HUDEP-2 (cell line): Measurements from ENCODE around the gene CUX1.
"Not testable (repeated sequence)": the region's sequence is repeated elsewhere in the genome, so short reads cannot be mapped to it uniquely, and the experiment has no call there.

Source experiments
- DNase-seq, 76 experiments: peaks; one replicate each; lab custom pipeline; 2025; ENCODE audit not compliant: unreplicated experiment in 76 of 76; lab: John Stamatoyannopoulos, UW

Gene CUX1

DNA sequence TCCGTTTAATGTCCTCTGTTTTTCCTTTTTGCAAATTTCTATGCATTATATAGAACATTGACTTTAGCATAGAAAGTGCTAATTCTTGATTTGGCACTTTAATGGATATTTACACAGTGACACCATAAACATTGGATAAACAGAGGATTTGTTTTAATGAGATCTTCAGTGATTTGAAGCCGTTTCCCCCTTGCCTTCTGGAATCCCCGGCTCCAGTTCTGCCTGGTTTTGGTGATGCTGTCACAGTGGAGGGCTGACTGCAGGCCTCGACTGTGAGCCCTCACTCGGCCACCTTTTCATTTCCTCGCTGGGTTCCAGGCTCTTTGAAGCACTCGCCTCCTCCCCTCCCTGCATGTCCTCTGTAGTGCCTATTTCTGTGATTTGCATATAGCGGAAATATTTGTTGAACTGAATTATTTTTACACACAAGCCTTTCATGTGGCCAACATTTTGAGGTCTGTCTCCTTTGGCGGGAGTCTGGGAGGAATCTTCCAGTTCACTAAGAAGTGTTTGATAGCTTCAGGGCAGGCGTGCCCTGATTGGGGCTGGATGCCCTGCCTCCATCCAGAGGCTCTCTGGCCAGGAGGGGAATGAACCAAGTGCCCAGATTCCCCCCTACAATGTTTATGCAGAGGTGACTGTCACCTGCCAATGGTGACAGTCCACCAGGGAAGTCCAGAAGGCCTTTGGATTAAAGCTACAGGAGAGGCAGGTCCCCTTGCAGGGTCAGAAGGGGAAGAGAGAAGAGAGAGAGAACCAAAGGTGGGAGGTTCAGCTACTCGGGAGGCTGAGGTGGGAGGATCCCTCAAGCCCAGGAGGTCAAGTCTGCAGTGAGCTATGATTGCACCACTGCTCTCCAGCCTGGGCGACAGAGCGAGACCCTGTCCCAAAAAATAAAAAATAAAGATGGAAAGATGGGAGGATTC, 67.5 kb downstream of the CUX1 start:
- no peak for DNase-seq

GRCh38 chr7:101885597-101885955, 68.2 kb downstream of the CUX1 start:
- no peak for DNase-seq

- DNase-seq, result not testable (repeated sequence)
These were observed 69.9 kb downstream of the CUX1 start for GRCh38 chr7:101887352-101887751.

DNA sequence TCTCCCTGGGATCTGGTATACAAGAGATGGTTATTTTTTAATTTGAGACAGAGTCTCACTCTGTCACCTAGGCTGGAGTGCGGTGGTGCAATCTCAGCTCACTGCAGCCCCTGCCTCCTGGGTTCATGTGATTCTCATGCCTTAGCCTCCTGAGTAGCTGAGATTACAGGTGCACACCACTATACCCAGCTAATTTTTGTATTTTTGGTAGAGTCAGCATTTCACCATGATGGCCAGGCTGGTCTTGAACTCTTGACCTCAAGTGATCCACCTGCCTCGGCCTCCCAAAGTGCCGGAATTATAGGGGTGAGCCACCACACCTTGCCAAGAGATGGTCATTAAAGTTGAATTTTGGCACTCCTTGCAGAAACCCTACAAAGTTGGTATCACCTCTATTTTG, 71.1 kb downstream of the CUX1 start:
- not testable (repeated sequence) for DNase-seq

GRCh38 chr7:101890749-101891523, 73.5 kb downstream of the CUX1 start:
- DNase-seq, result no peak

DNA sequence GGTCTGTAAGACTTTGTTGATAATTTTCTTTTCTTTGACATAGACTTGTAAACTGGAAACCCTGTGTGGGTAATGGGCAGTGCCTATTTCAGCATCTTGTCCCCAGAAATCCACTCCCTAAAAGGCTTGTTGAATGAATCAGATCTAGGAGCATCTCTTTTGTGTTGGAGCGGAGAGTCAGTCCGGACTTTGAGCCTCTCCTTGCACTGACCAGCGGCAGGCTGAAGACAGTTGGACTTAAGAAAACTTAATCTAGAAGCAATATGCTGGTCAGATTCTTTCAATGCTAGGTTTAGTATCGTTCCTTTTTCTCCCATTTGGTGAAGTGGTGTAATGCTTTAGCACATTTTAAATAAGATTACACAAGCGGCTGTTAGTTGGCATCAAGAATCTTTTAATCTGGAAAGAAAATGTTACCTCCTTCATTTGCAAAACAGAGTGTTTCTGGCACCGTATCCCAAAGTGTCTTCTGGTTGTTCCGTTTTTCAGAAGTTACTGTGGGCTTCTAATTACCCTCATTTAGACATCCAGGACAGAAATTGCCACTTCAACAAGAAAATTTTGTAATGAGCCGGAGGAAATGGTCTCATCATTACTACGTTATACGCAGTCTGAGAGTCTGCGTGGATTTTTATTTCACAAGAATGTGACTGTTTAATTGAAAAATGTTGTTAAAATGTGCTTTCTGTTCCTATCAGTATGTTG, 74.7 kb downstream of the CUX1 start:
- no peak for DNase-seq

DNA sequence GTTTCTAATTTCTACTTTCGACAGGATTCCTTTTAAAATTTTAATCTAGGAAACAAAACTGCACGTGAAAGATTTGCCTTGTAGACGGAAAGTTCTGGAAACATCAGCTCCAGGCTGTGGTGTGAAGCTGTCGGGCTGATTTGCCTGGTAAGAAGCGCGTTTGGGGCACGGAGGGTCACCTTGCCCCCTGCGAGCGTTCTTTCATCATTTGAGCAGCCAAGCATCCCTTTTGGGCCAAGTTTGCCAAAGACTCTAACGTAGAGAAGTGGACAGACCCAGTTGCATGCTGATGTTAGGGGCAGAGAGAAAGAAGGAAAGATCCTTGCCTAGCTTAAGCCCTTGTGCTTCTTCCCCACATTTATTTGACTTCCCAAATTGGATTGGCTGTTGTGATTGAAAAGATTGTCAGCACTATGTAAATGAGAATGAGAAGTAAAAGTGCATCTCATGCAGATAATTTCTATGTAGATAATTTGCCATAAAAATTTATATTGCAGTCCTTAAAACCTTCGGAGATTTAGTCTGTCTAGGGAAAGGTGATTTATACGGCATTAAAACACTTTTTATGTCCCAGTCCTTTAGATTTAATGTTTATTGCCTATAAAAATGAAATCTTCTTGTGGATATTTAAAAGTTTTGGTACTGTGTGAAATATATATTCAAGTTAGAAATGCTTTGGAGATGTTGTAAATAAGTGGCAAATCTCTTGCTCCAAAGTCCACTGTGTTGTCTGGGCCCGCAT, 76.1 kb downstream of the CUX1 start:
- DNase-seq, result no peak

GRCh38 chr7:101896316-101896715, 78.9 kb downstream of the CUX1 start:
- DNase-seq, result no peak

- DNase-seq, result no peak
These were observed 79.5 kb downstream of the CUX1 start for GRCh38 chr7:101896941-101897340.

DNA sequence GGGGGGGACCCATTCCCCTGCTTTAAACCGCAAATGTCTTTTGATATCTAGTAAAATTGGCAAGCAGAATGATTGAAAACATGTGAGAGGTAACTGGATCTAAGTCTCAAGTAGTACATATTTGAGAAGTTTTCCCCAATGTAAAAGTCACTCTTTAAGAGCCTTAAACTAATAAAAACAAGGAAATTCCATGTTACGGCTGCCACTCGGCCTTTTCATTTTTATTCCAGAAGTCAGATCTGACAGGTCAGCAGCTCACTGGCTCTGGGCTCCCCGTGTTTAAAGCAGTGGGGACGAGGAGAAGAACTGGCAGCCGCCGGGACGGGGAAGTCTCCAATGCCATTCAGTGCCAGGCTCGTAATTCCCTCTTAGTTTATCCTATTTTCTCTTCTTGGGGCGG, 80.7 kb downstream of the CUX1 start:
- DNase-seq, result no peak

DNA sequence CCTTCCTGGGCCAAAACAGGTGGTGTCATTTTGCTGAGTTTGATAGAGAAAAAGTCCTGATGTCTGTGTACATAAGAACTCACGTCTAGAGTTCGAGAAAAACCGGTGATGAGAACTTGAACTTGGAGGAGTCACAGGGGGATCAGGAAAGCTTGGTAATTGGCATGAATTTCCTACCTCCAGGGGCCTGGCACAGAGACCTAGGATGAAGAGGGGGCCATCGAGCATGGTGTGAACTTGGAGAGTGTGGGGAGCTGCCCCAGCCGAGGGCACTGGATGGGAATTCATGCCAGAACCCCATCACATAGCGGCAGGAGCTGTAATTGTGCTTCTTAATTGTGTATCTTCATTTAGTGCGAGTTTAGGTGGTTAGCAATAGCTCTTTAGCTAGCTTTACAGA, 82.2 kb downstream of the CUX1 start:
- DNase-seq, result no peak

DNA sequence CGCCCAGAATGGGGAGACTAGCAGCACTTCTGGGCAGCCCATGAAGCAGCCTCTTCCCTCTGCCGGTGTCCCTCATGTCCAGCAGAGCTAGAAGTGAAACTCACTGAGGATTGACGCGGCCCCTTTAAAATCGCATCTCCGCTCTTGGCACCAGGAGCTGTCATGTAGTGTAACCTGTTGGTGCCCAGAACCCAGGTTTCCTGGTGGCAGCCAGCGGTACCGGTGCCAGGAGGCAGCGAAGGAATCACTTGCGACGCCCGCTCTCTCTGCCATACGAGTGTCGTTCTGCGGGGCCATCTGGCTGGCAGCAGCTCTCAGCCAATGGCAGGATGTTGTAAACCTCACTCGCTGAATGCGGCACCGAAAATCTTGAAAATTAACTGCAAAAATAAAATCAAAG, 82.7 kb downstream of the CUX1 start:
- no peak for DNase-seq

DNA sequence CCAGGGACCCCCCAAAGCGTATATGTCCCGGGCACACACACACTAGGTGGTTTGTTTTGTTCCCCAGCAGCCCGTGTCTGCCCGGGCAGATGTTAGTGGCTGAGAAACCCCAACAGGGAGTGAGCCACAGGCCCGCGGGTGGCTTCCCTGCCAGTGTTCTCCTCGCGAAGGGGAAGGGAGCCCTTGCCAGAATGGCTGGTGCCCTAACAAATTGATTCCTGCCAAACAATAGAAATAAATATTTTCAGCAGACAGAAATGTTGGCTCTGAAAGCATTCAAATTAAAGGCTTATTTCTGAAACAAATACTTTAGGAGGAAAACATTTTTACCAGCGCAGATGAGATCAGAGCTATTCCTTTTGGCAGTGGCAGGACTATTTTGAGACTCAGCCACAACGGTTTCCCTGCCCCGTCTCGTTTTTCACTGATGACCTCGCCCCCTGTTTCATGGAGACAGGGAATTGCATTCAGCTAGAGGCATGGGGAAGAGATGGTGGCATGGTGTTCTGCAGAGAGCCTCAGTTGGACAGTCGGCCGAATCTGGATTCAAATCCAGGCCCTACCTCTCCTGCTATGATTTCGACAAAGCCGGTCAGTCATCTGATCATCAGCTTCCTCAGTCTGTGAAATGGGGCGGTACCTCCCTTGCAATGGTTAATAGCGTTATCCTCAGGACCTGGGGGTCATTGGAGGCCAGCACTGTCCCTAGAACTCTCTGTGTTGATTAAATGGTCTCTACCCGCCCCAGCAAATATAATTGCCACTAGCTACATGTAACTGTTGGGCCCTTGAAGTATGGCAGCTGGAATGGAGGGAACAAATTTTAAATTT, 84.5 kb downstream of the CUX1 start:
- no peak for DNase-seq

DNA sequence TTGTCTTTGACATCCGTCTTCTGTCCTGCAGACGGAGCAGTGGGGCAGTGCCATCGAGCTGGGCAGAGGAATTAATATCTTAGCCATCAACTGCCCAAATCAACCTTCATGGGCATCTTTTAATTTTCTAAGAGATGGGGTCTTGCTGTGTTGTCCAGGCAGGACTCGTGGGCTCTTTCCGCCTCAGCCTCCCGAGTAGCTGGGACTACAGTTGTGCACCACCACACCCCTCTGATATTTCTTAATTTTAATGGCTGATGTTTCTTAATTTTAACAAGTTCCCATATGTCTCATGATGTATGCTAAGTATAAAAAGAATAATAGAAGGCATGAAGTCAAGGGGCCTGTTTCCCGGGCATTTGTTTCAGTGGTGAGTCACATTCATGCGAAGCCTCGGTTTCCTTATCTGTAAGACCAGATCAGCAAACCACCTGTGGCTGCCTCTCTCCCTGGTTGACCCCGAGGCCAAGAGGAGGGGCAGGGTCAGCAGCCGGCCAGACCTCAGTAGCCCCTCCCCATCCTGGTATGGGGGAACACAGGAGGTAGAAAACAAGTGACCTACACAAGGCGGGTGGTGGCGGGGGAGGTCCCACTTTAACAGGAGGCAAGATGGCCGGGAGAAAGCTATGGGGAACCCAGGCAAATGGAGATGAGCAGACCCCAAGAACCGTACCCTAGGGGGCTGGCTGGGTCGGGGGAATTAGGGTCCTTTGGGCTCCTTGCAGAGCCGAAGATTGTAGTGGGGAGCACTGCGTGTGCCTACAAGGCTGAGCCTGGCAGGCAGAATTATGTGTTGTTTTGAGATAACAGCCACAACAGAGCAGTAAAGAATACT, 85.5 kb downstream of the CUX1 start:
- DNase-seq, result peak in 29 of 76 experiments; percentile 3 to 48 (median 19)

DNA sequence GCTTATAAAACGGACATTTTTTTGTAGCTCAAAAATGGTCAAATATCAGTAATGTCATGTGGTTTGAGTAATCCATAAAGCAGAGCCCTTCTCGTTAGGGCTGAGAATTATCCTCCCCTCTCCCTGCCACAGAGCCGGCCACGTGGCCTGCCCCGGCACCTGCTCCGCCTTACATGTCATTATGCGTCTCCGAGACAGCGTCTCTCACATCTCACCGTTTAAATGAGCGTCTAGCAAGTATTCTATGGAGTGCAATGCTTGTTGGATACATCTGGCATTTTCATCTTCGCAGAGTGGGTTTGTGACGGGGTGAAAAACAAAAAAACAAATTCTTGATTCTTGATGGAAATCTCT, 86.1 kb downstream of the CUX1 start:
- no peak for DNase-seq

DNA sequence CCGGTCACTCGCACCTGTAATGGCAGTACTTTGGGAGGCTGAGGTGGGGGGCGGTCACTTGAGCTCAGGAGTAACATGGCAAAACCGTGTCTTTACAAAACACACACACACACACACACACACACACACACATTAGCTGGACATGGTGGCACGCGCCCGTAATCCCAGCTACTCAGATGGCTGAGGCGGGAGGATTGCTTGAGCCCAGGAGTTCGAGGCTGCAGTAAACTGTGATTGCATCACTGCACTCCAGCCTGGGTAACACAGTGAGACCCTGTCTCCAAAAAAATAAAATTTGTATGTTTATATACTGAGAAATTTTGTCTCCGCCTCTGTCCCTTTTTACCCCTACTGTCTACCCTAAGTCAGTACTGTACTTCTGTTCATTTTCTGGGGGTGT, 86.6 kb downstream of the CUX1 start:
- DNase-seq, result no peak

- no peak for DNase-seq
These were observed 87.9 kb downstream of the CUX1 start for GRCh38 chr7:101905203-101905865.
